Activated T-cell treated with anti-CD3 and anti-CD28 coated beads, Interleukin-2, amount 50 U/mL, for 24 hours (primary cell): ENCODE data around the gene SLC7A10.
"Not testable (repeated sequence)": the region's sequence is repeated elsewhere in the genome, so short reads cannot be mapped to it uniquely, and the experiment has no call there.

Experiments
- DNase-seq: peaks from one replicate; pipeline ENCODE4 v3.0.0-alpha.2; 2020
- H3K27ac Mint-ChIP-seq: 2 replicates; pipeline ENCODE4 v1.8.0; 2020; ENCODE audit warnings: mild to moderate bottlenecking, mixed read lengths
- H3K27me3 Mint-ChIP-seq: 2 replicates; pipeline ENCODE4 v1.8.0; 2020; ENCODE audit warnings: mixed read lengths
- H3K36me3 Mint-ChIP-seq: 2 replicates; pipeline ENCODE4 v1.8.0; 2020; ENCODE audit warnings: low read depth, mixed read lengths
- H3K4me1 Mint-ChIP-seq: 2 replicates; pipeline ENCODE4 v1.8.0; 2020; ENCODE audit warnings: low read depth, mixed read lengths
- H3K4me3 Mint-ChIP-seq: 2 replicates; pipeline ENCODE4 v1.8.0; 2020; ENCODE audit warnings: mild to moderate bottlenecking, moderate library complexity, mixed read lengths
- H3K9me3 Mint-ChIP-seq: 2 replicates; pipeline ENCODE4 v1.8.0; 2020; ENCODE audit warnings: mixed read lengths

Gene SLC7A10

GRCh38 chr19:33235996-33236350, 10.3 kb upstream of the SLC7A10 start:
- no peaks in the 10 kb centered on the region for H3K36me3 Mint-ChIP-seq
- no peaks in the 10 kb centered on the region for H3K9me3 Mint-ChIP-seq
- no peak overlapping the region for H3K4me3 Mint-ChIP-seq
- no peak overlapping the region for H3K27ac Mint-ChIP-seq
- no peak for DNase-seq
- H3K27me3 Mint-ChIP-seq = peaks cover 11% of the 10 kb centered on the region
- H3K4me1 Mint-ChIP-seq = peaks cover 7% of the 10 kb centered on the region

- no peaks in the 10 kb centered on the region for H3K36me3 Mint-ChIP-seq
- no peak overlapping the region for H3K4me3 Mint-ChIP-seq
- H3K4me1 Mint-ChIP-seq = peaks cover 7% of the 10 kb centered on the region
- H3K27me3 Mint-ChIP-seq = peaks cover 16% of the 10 kb centered on the region
- no peak overlapping the region for H3K27ac Mint-ChIP-seq
- no peaks in the 10 kb centered on the region for H3K9me3 Mint-ChIP-seq
- DNase-seq = peak; percentile 88
Measured at GRCh38 chr19:33235269-33235995, 9.8 kb upstream of the SLC7A10 start.

GRCh38 chr19:33234736-33235135, 9.1 kb upstream of the SLC7A10 start:
- no peak for DNase-seq
- Mint-ChIP-seq H3K4me3 (no peak overlapping the region), H3K4me1 (peaks cover 7% of the 10 kb centered on the region), H3K27me3 (peaks cover 21% of the 10 kb centered on the region), H3K9me3 (no peaks in the 10 kb centered on the region), H3K27ac (no peak overlapping the region), H3K36me3 (no peaks in the 10 kb centered on the region)

- no peak for DNase-seq
- H3K9me3 Mint-ChIP-seq = no peaks in the 10 kb centered on the region
- H3K36me3 Mint-ChIP-seq = no peaks in the 10 kb centered on the region
- peaks cover 24% of the 10 kb centered on the region for H3K27me3 Mint-ChIP-seq
- no peak overlapping the region for H3K4me3 Mint-ChIP-seq
- H3K27ac Mint-ChIP-seq = no peak overlapping the region
- H3K4me1 Mint-ChIP-seq = peaks cover 7% of the 10 kb centered on the region
Measured at GRCh38 chr19:33234092-33234491, 8.4 kb upstream of the SLC7A10 start.

GRCh38 chr19:33233056-33233873, 7.6 kb upstream of the SLC7A10 start:
- Mint-ChIP-seq H3K9me3 (peaks cover 7% of the 10 kb centered on the region), H3K4me3 (no peak overlapping the region), H3K27me3 (peaks cover 29% of the 10 kb centered on the region), H3K36me3 (no peaks in the 10 kb centered on the region), H3K4me1 (peaks cover 7% of the 10 kb centered on the region), H3K27ac (no peak overlapping the region)
- no peak for DNase-seq

- H3K4me1 Mint-ChIP-seq = peaks cover 7% of the 10 kb centered on the region
Measured at GRCh38 chr19:33232656-33233055, 7.0 kb upstream of the SLC7A10 start.

GRCh38 chr19:33231511-33231910, 5.9 kb upstream of the SLC7A10 start:
- Mint-ChIP-seq H3K4me1 (peaks cover 9% of the 10 kb centered on the region), H3K27me3 (peaks cover 43% of the 10 kb centered on the region), H3K4me3 (no peak overlapping the region), H3K36me3 (peaks cover 4% of the 10 kb centered on the region), H3K9me3 (peaks cover 15% of the 10 kb centered on the region), H3K27ac (no peak overlapping the region)
- no peak for DNase-seq

More at GRCh38 chr19:33232656-33233055, 7.0 kb upstream of the SLC7A10 start:
- Mint-ChIP-seq H3K4me3 (no peak overlapping the region), H3K9me3 (peaks cover 11% of the 10 kb centered on the region), H3K27me3 (peaks cover 34% of the 10 kb centered on the region), H3K36me3 (no peaks in the 10 kb centered on the region), H3K27ac (no peak overlapping the region)
- no peak for DNase-seq

GRCh38 chr19:33229962-33230361, 4.3 kb upstream of the SLC7A10 start:
- Mint-ChIP-seq H3K9me3 (peaks cover 15% of the 10 kb centered on the region), H3K4me3 (no peak overlapping the region), H3K4me1 (peaks cover 11% of the 10 kb centered on the region), H3K27me3 (peaks cover 49% of the 10 kb centered on the region), H3K36me3 (peaks cover 4% of the 10 kb centered on the region), H3K27ac (no peak overlapping the region)
- DNase-seq = no peak

GRCh38 chr19:33227870-33228599, 2.4 kb upstream of the SLC7A10 start:
- peaks cover 12% of the 10 kb centered on the region for H3K4me1 Mint-ChIP-seq
- H3K36me3 Mint-ChIP-seq = peaks cover 4% of the 10 kb centered on the region
- peaks cover 67% of the 10 kb centered on the region for H3K27me3 Mint-ChIP-seq
- H3K9me3 Mint-ChIP-seq = peaks cover 15% of the 10 kb centered on the region
- no peak overlapping the region for H3K4me3 Mint-ChIP-seq
- H3K27ac Mint-ChIP-seq = no peak overlapping the region
- no peak for DNase-seq

GRCh38 chr19:33227242-33227650, 1.6 kb upstream of the SLC7A10 start:
- Mint-ChIP-seq H3K4me3 (peak overlapping the region; percentile 55), H3K27ac (no peak overlapping the region), H3K27me3 (peaks cover 74% of the 10 kb centered on the region), H3K9me3 (peaks cover 15% of the 10 kb centered on the region), H3K36me3 (peaks cover 4% of the 10 kb centered on the region), H3K4me1 (peaks cover 12% of the 10 kb centered on the region)
- no peak for DNase-seq

- Mint-ChIP-seq H3K9me3 (peaks cover 15% of the 10 kb centered on the region), H3K27me3 (peaks cover 74% of the 10 kb centered on the region), H3K4me3 (peak overlapping the region; percentile 56), H3K4me1 (peaks cover 12% of the 10 kb centered on the region), H3K36me3 (peaks cover 4% of the 10 kb centered on the region), H3K27ac (no peak overlapping the region)
- peak; percentile 44 for DNase-seq
Measured at GRCh38 chr19:33226550-33227241, 1.0 kb upstream of the SLC7A10 start.

GRCh38 chr19:33224694-33225457, 774 bp downstream of the SLC7A10 start:
- H3K4me3 Mint-ChIP-seq = peak overlapping the region; percentile 37
- H3K27me3 Mint-ChIP-seq = peaks cover 69% of the 10 kb centered on the region
- DNase-seq = no peak
- peaks cover 12% of the 10 kb centered on the region for H3K4me1 Mint-ChIP-seq
- H3K9me3 Mint-ChIP-seq = peaks cover 15% of the 10 kb centered on the region
- H3K27ac Mint-ChIP-seq = no peak overlapping the region
- peaks cover 4% of the 10 kb centered on the region for H3K36me3 Mint-ChIP-seq

- not testable (repeated sequence) for H3K27ac Mint-ChIP-seq, DNase-seq, H3K4me3 Mint-ChIP-seq, H3K36me3 Mint-ChIP-seq, H3K9me3 Mint-ChIP-seq
- H3K27me3 Mint-ChIP-seq = peaks cover 48% of the 10 kb centered on the region
- peaks cover 12% of the 10 kb centered on the region for H3K4me1 Mint-ChIP-seq
Measured at GRCh38 chr19:33222255-33222654, 3.4 kb downstream of the SLC7A10 start.
